ENCODE data around the gene HPSE2.

DNA sequence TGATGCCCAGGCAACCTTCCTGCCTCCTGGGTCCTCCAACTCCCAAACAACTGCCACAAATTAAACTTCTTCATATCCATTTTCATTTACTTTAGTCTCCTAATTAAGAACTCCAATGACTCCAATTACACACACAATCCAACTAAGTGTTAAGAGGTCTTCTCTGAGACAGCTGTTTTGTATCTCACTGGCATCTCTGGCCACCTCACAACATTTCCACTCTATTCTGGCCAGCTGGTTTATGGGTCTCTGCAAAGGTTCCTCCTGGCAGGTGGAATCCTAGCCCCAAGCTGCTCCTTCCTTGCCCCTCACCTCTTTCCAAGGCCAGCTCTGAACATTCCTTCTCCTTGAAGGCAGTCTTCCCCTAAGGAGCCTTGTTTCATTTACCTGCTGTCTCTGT, 665.8 kb downstream of the HPSE2 start:
- no peak for TF ChIP-seq POLR2A (IDR thresholded peaks at IDR 0.05)
- TF ChIP-seq, protein P1, sequence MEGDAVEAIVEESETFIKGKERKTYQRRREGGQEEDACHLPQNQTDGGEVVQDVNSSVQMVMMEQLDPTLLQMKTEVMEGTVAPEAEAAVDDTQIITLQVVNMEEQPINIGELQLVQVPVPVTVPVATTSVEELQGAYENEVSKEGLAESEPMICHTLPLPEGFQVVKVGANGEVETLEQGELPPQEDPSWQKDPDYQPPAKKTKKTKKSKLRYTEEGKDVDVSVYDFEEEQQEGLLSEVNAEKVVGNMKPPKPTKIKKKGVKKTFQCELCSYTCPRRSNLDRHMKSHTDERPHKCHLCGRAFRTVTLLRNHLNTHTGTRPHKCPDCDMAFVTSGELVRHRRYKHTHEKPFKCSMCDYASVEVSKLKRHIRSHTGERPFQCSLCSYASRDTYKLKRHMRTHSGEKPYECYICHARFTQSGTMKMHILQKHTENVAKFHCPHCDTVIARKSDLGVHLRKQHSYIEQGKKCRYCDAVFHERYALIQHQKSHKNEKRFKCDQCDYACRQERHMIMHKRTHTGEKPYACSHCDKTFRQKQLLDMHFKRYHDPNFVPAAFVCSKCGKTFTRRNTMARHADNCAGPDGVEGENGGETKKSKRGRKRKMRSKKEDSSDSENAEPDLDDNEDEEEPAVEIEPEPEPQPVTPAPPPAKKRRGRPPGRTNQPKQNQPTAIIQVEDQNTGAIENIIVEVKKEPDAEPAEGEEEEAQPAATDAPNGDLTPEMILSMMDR (IDR thresholded peaks at IDR 0.05 in 4 of 5, conservative IDR thresholded peaks at IDR 0.05 in 1 of 5) = no peak

Measured in gastrocnemius medialis (tissue), 4 donors.